ENCODE measurements around the gene PIK3R6. TPM values are rescaled to one million over a fixed set of nuclear protein-coding genes. Genes with fewer than 3 reads are reported as not detected.

The PIK3R6 gene
- total and polyA plus RNA-seq, 2 experiments from 2014 or later, result 0.11 to 0.24 TPM

GRCh38 chr17:8913879-8914278 lies 46.4 kb upstream of the PIK3R6 start (continued):
- TF ChIP-seq ZNF462 (CRISPR knock-in tag; IDR thresholded peaks at IDR 0.05), result no peak

- no peak overlapping the region for H3K27ac Mint-ChIP-seq
- H3K4me1 Mint-ChIP-seq, result no peaks in the 10 kb centered on the region
- DNase-seq (ENCODE audit: low spot score) (no peak), ATAC-seq (no peak)
- H3K27me3 ChIP-seq (ENCODE audit: insufficient read depth), result no peaks in the 10 kb centered on the region
- no peak overlapping the region for H3K27ac ChIP-seq (ENCODE audit: low read depth)
- H3K9me2 ChIP-seq (ENCODE audit: insufficient read depth), result no peaks in the 10 kb centered on the region
- H2AFZ ChIP-seq, result no peak overlapping the region
- H3K4me2 ChIP-seq, result no peak overlapping the region
- H3F3A ChIP-seq (replicated peaks; ENCODE audit: low read depth), result no peaks in the 10 kb centered on the region
- H3K4me3 ChIP-seq, result no peak overlapping the region
- H3K79me2 ChIP-seq (replicated peaks; ENCODE audit: insufficient read depth), result no peaks in the 10 kb centered on the region
- H3K9me3 Mint-ChIP-seq, result peaks cover 12% of the 10 kb centered on the region
- H3K4me1 ChIP-seq (ENCODE audit: insufficient read depth), result no peaks in the 10 kb centered on the region
- H4K20me1 ChIP-seq (replicated peaks; ENCODE audit: insufficient read depth), result no peaks in the 10 kb centered on the region
- peaks cover 9% of the 10 kb centered on the region for H3K36me3 Mint-ChIP-seq (ENCODE audit: low read depth)
- peaks cover 12% of the 10 kb centered on the region for H3K27me3 Mint-ChIP-seq (ENCODE audit: insufficient read depth, low read depth, poor library complexity)
- H3K36me3 ChIP-seq (ENCODE audit: insufficient read depth), result no peaks in the 10 kb centered on the region
- H3K4me3 Mint-ChIP-seq, result no peak overlapping the region
- TF ChIP-seq ZNF331 (CRISPR knock-in tag; IDR thresholded peaks at IDR 0.05; ENCODE audit: low read depth) (no peak), EZH2 (IDR thresholded peaks at IDR 0.05; ENCODE audit: low read depth, unreplicated experiment) (no peak), POLR2AphosphoS5 (IDR thresholded peaks at IDR 0.05; ENCODE audit: low read depth) (no peak), STAT1 (IDR thresholded peaks at IDR 0.05; ENCODE audit: unreplicated experiment) (no peak), CTCF (conservative IDR thresholded peaks at IDR 0.05; ENCODE audit: low read depth in 2 of 2) (no peak), NANOG (IDR thresholded peaks at IDR 0.05; ENCODE audit: borderline replicate concordance) (no peak), EZH2phosphoT487 (IDR thresholded peaks at IDR 0.05; ENCODE audit: unreplicated experiment) (no peak), CREB1 (CRISPR knock-in tag; IDR thresholded peaks at IDR 0.05; ENCODE audit: low read depth) (no peak), ZNF462 (CRISPR knock-in tag; IDR thresholded peaks at IDR 0.05) (no peak)
These were observed 45.6 kb upstream of the PIK3R6 start for GRCh38 chr17:8913091-8913490.
